ENCODE data around the gene CLDN15. TPM values are rescaled to one million over a fixed set of nuclear protein-coding genes. Genes with fewer than 3 reads are reported as not detected.

Gene CLDN15
- total and polyA plus RNA-seq, 11 donors, result 1.4 to 37.6 (median 2.2) TPM

DNA sequence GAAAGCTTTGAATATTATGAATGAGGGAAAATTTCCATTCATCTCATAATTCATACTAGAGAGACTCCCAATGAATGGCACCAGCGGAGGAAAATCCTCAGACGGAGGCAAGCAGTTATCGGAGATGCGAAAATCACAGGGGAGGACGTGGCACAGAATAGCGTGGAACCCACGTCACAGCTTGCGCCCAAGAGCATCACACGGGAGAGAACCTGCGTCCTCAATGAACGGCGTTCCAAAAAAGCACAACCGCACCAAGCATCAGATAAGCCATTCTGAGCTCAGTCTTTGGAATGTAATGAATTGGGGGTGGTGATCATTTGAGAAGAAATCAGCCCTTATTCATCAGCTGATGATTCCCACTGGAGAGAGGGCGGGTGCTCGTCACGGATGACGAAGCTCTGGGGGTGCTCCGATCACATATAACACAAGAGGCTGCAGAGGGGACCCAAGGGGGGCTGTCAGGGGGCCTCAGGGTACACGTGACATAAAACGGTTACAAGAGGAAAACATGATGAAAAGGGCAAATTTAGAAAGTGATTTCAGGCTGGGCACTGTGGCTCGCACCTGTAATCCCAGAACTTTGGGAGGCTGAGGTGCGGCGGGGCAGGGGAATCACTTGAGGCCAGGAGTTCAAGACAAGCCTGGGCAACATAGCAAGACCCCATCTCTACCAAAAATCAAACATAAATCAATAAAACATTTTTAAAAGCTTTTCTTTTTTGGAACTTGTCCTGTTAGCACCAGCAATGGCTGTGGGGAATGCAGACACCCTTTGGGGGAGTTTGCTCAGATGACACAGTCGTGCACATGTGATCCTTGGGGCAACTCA, 41.1 kb upstream of the CLDN15 start:
- TF ChIP-seq, protein P1, sequence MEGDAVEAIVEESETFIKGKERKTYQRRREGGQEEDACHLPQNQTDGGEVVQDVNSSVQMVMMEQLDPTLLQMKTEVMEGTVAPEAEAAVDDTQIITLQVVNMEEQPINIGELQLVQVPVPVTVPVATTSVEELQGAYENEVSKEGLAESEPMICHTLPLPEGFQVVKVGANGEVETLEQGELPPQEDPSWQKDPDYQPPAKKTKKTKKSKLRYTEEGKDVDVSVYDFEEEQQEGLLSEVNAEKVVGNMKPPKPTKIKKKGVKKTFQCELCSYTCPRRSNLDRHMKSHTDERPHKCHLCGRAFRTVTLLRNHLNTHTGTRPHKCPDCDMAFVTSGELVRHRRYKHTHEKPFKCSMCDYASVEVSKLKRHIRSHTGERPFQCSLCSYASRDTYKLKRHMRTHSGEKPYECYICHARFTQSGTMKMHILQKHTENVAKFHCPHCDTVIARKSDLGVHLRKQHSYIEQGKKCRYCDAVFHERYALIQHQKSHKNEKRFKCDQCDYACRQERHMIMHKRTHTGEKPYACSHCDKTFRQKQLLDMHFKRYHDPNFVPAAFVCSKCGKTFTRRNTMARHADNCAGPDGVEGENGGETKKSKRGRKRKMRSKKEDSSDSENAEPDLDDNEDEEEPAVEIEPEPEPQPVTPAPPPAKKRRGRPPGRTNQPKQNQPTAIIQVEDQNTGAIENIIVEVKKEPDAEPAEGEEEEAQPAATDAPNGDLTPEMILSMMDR (IDR thresholded peaks at IDR 0.05), result no peak
- no peak for TF ChIP-seq POLR2A (IDR thresholded peaks at IDR 0.05)
- no peak for ATAC-seq
- Histone ChIP-seq H3K27ac (no peak overlapping the region), H3K36me3 (no peaks in the 10 kb centered on the region), H3K27me3 (peaks cover 0 to 33% (median 0%) of the 10 kb centered on the region in 9 donors), H3K4me3 (no peak overlapping the region), H3K9me3 (no peaks in the 10 kb centered on the region), H3K4me1 (peaks cover 0 to 6% (median 0%) of the 10 kb centered on the region in 12 donors)
- intact Hi-C loops (cut with DNase I), result loop anchor here in 2 of 10 donors (5.0 to 10.0 kb wide), 2 partner anchors 76 to 384 kb away; partner anchors contain the start of genes ACHE (in 1 of the 2) and MOGAT3 (in 1 of the 2)
- 78 to 86% (median 81%) methylated on average over 24 of the region's 24 CpGs for WGBS, 4 donors
- DNase-seq, result no peak

GRCh38 chr7:101277155-101277554, 39.6 kb upstream of the CLDN15 start:
- no peaks in the 10 kb centered on the region for H3K4me1 ChIP-seq
- 71 to 75% (median 73%) methylated on average over 9 of the region's 9 CpGs for WGBS, 4 donors
- no peak for DNase-seq
- H3K36me3 ChIP-seq, result no peaks in the 10 kb centered on the region
- peaks cover 0 to 33% (median 0%) of the 10 kb centered on the region in 9 donors for H3K27me3 ChIP-seq
- no peak overlapping the region for H3K27ac ChIP-seq
- no peak for ATAC-seq
- no peaks in the 10 kb centered on the region for H3K9me3 ChIP-seq
- intact Hi-C loops (cut with DNase I), result loop anchor here in 2 of 10 donors (5.0 to 10.0 kb wide), 2 partner anchors 75 to 382 kb away; partner anchors contain the start of genes ACHE (in 1 of the 2) and MOGAT3 (in 1 of the 2)
- H3K4me3 ChIP-seq, result no peak overlapping the region
- TF ChIP-seq POLR2A (IDR thresholded peaks at IDR 0.05), result no peak
- TF ChIP-seq, protein P1 (IDR thresholded peaks at IDR 0.05), result no peak

GRCh38 chr7:101273206-101273605, 35.6 kb upstream of the CLDN15 start:
- Histone ChIP-seq H3K9me3 (no peaks in the 10 kb centered on the region), H3K27ac (no peak overlapping the region), H3K4me1 (no peaks in the 10 kb centered on the region), H3K27me3 (peaks cover 0 to 22% (median 0%) of the 10 kb centered on the region in 9 donors), H3K36me3 (no peaks in the 10 kb centered on the region), H3K4me3 (no peak overlapping the region)
- 42 to 60% (median 54%) methylated on average over 4 of the region's 4 CpGs for WGBS, 4 donors
- DNase-seq (no peak), ATAC-seq (no peak)
- TF ChIP-seq POLR2A (IDR thresholded peaks at IDR 0.05), result no peak
- TF ChIP-seq, protein P1 (IDR thresholded peaks at IDR 0.05), result no peak
- intact Hi-C loops (cut with DNase I), result loop anchor here in 1 of 10 donors (10.0 kb wide), 1 partner anchor 378 kb away; the partner anchor contains the start of gene ACHE

- no peak overlapping the region for H3K4me3 ChIP-seq
- intact Hi-C loops (cut with DNase I), result loop anchor here in 1 of 10 donors (10.0 kb wide), 1 partner anchor 376 kb away; the partner anchor contains the start of gene ACHE
- 74 to 81% (median 77%) methylated on average over 5 of the region's 5 CpGs for WGBS, 4 donors
- no peaks in the 10 kb centered on the region for H3K9me3 ChIP-seq
- H3K27me3 ChIP-seq, result peaks cover 0 to 5% (median 0%) of the 10 kb centered on the region in 9 donors
- TF ChIP-seq, protein P1 (IDR thresholded peaks at IDR 0.05), result no peak
- TF ChIP-seq POLR2A (IDR thresholded peaks at IDR 0.05), result no peak
- H3K4me1 ChIP-seq, result no peaks in the 10 kb centered on the region
- ATAC-seq (no peak), DNase-seq (no peak)
- no peaks in the 10 kb centered on the region for H3K36me3 ChIP-seq
- H3K27ac ChIP-seq, result no peak overlapping the region
Observed at GRCh38 chr7:101271021-101271420, 33.4 kb upstream of the CLDN15 start.
